Activated CD4-positive, CD25-positive, alpha-beta regulatory T cell treated with anti-CD3 and anti-CD28 coated beads, Interleukin-2, amount 50 U/mL, for 16 hours (primary cell): Measurements from ENCODE around the gene DNAH1.
A peak's percentile ranks its signal among the peaks of the same experiment; 100 is the strongest.
"Not testable (repeated sequence)": the region's sequence is repeated elsewhere in the genome, so short reads cannot be mapped to it uniquely, and the experiment has no call there.

Experiments
- DNase-seq: peaks from one replicate; pipeline ENCODE4 v3.0.0-alpha.2; 2020; ENCODE audit warnings: low read depth, low spot score

The DNAH1 gene

GRCh38 chr3:52315977-52316764, at the start of gene DNAH1:
Gene DNAH1 (plus strand): TSS chr3:52316319. CDS start chr3:52322443, 6,124 bp downstream.
- DNase-seq: no peak

- DNase-seq: no peak
These were observed 48.1 kb upstream of the DNAH1 start for GRCh38 chr3:52268036-52268435.

GRCh38 chr3:52269776-52270175, 46.3 kb upstream of the DNAH1 start:
- DNase-seq: no peak

- DNase-seq: no peak
These were observed 45.8 kb upstream of the DNAH1 start for GRCh38 chr3:52270252-52270754.

- not testable (repeated sequence) for DNase-seq
These were observed 43.9 kb upstream of the DNAH1 start for GRCh38 chr3:52272172-52272571.

- no peak for DNase-seq
These were observed 43.3 kb upstream of the DNAH1 start for GRCh38 chr3:52272831-52273230.

GRCh38 chr3:52274781-52275180, 41.3 kb upstream of the DNAH1 start:
- DNase-seq: not testable (repeated sequence)

- peak; percentile 39 for DNase-seq
These were observed 38.8 kb upstream of the DNAH1 start for GRCh38 chr3:52277071-52277964.

- DNase-seq: peak; percentile 48
These were observed 38.1 kb upstream of the DNAH1 start for GRCh38 chr3:52277972-52278509.

- DNase-seq: peak; percentile 91
These were observed 37.5 kb upstream of the DNAH1 start, which contains the start of gene WDR82 for GRCh38 chr3:52278510-52279069. Gene WDR82 (minus strand): TSS chr3:52278649. CDS start chr3:52278361, 288 bp downstream.

GRCh38 chr3:52279596-52279995, 36.5 kb upstream of the DNAH1 start:
- DNase-seq: no peak

- no peak for DNase-seq
These were observed 36.1 kb upstream of the DNAH1 start for GRCh38 chr3:52280050-52280461.

- no peak for DNase-seq
These were observed 33.9 kb upstream of the DNAH1 start for GRCh38 chr3:52281981-52282801.

- DNase-seq: no peak
These were observed 32.8 kb upstream of the DNAH1 start for GRCh38 chr3:52283306-52283705.

- DNase-seq: not testable (repeated sequence)
These were observed 32.1 kb upstream of the DNAH1 start for GRCh38 chr3:52284051-52284450.

GRCh38 chr3:52286777-52287110, 29.4 kb upstream of the DNAH1 start:
- no peak for DNase-seq

GRCh38 chr3:52288674-52289073, 27.4 kb upstream of the DNAH1 start:
- DNase-seq: no peak

GRCh38 chr3:52289338-52289746, 26.8 kb upstream of the DNAH1 start:
- no peak for DNase-seq

GRCh38 chr3:52289747-52290595, 26.1 kb upstream of the DNAH1 start:
- DNase-seq: no peak
